ENCODE data around the gene FLACC1. TPM values are rescaled to one million over a fixed set of nuclear protein-coding genes. Genes with fewer than 3 reads are reported as not detected.

Gene FLACC1
- total RNA-seq, 4 donors from 2014 or later, result 0.19 to 5.1 (median 0.52) TPM

GRCh38 chr2:201261906-201262305 lies 95.2 kb downstream of the FLACC1 start:
- intact Hi-C loops (cut with DNase I), result no loop called here
- peaks cover 15 to 71% (median 19%) of the 10 kb centered on the region in 3 donors for H3K4me1 ChIP-seq
- H3K27me3 ChIP-seq, result no peaks in the 10 kb centered on the region
- H3K27ac ChIP-seq, result peak overlapping the region; percentile 7 to 96 (median 90)
- 57 to 63% methylated on average over 2 of the region's 2 CpGs for WGBS, 2 donors
- DNase-seq, result no peak
- H3K36me3 ChIP-seq, result peaks cover 0 to 9% (median 0%) of the 10 kb centered on the region in 3 donors
- peak overlapping the region in 3 of 4 donors; percentile 30 to 50 (median 32) for H3K4me3 ChIP-seq
- no peaks in the 10 kb centered on the region for H3K9me3 ChIP-seq
- TF ChIP-seq CTCF (IDR thresholded peaks at IDR 0.05), result no peak
- TF ChIP-seq POLR2A (IDR thresholded peaks at IDR 0.05), result no peak

GRCh38 chr2:201261471-201261870 lies 95.7 kb downstream of the FLACC1 start:
- H3K4me1 ChIP-seq, result peaks cover 15 to 75% (median 19%) of the 10 kb centered on the region in 3 donors
- peak overlapping the region; percentile 7 to 96 (median 90) for H3K27ac ChIP-seq
- intact Hi-C loops (cut with DNase I), result no loop called here
- H3K4me3 ChIP-seq, result peak overlapping the region; percentile 3 to 50 (median 31)
- no peak for DNase-seq
- no peaks in the 10 kb centered on the region for H3K27me3 ChIP-seq
- H3K9me3 ChIP-seq, result no peaks in the 10 kb centered on the region
- TF ChIP-seq CTCF (IDR thresholded peaks at IDR 0.05) (no peak), POLR2A (IDR thresholded peaks at IDR 0.05) (no peak)
- peaks cover 0 to 5% (median 0%) of the 10 kb centered on the region in 3 donors for H3K36me3 ChIP-seq
- 29 to 60% methylated on average over 9 of the region's 9 CpGs for WGBS, 2 donors

- Histone ChIP-seq H3K27me3 (no peaks in the 10 kb centered on the region), H3K27ac (peak within 1 kb of the TSS; percentile 90 to 96 (median 92)), H3K36me3 (no peaks in the 10 kb centered on the region), H3K4me3 (peak within 1 kb of the TSS; percentile 9 to 68 (median 64)), H3K4me1 (peaks cover 23 to 83% (median 24%) of the 10 kb centered on the region in 3 donors), H3K9me3 (no peaks in the 10 kb centered on the region)
- TF ChIP-seq POLR2A (IDR thresholded peaks at IDR 0.05) (peak in 2 of 4 donors; percentile 47 to 80), CTCF (IDR thresholded peaks at IDR 0.05) (no peak)
- no peak for DNase-seq
- whole genome bisulfite sequencing, 2 donors, result 44 to 60% methylated on average over 10 of the region's 10 CpGs
- intact Hi-C loops (cut with DNase I), result no loop called here
Observed at GRCh38 chr2:201260302-201260800, 96.8 kb downstream of the FLACC1 start, which contains the start of gene CASP8. CASP8 (plus strand) TSS chr2:201260536; CDS start chr2:201266487, 5,951 bp downstream.

GRCh38 chr2:201258666-201259615 lies 98.2 kb downstream of the FLACC1 start:
- H3K9me3 ChIP-seq, result no peaks in the 10 kb centered on the region
- peaks cover 28 to 92% (median 34%) of the 10 kb centered on the region in 3 donors for H3K4me1 ChIP-seq
- H3K4me3 ChIP-seq, result peak overlapping the region; percentile 38 to 68 (median 64)
- no peaks in the 10 kb centered on the region for H3K27me3 ChIP-seq
- intact Hi-C loops (cut with DNase I), result no loop called here
- no peak for TF ChIP-seq POLR2A (IDR thresholded peaks at IDR 0.05)
- peak in 1 of 6 experiments; percentile 11 for TF ChIP-seq CTCF (IDR thresholded peaks at IDR 0.05)
- peak; percentile 7 for DNase-seq
- H3K36me3 ChIP-seq, result no peaks in the 10 kb centered on the region
- 20 to 22% methylated on average over 15 of the region's 15 CpGs for WGBS, 2 donors
- H3K27ac ChIP-seq, result peak overlapping the region; percentile 90 to 96 (median 92)

All from esophagus squamous epithelium (tissue), 5 donors.